ENCODE results near the gene CARNS1. TPM values are rescaled to one million over a fixed set of nuclear protein-coding genes. Genes with fewer than 3 reads are reported as not detected.

The CARNS1 gene
- total and polyA plus RNA-seq, 2 of the 13 experiments (the other 11 are each of a cell fraction or from before 2014, with no cell fraction given), result not detected

GRCh38 chr11:67367761-67368227 lies 47.7 kb upstream of the CARNS1 start (continued):
- TF ChIP-seq, protein P1, sequence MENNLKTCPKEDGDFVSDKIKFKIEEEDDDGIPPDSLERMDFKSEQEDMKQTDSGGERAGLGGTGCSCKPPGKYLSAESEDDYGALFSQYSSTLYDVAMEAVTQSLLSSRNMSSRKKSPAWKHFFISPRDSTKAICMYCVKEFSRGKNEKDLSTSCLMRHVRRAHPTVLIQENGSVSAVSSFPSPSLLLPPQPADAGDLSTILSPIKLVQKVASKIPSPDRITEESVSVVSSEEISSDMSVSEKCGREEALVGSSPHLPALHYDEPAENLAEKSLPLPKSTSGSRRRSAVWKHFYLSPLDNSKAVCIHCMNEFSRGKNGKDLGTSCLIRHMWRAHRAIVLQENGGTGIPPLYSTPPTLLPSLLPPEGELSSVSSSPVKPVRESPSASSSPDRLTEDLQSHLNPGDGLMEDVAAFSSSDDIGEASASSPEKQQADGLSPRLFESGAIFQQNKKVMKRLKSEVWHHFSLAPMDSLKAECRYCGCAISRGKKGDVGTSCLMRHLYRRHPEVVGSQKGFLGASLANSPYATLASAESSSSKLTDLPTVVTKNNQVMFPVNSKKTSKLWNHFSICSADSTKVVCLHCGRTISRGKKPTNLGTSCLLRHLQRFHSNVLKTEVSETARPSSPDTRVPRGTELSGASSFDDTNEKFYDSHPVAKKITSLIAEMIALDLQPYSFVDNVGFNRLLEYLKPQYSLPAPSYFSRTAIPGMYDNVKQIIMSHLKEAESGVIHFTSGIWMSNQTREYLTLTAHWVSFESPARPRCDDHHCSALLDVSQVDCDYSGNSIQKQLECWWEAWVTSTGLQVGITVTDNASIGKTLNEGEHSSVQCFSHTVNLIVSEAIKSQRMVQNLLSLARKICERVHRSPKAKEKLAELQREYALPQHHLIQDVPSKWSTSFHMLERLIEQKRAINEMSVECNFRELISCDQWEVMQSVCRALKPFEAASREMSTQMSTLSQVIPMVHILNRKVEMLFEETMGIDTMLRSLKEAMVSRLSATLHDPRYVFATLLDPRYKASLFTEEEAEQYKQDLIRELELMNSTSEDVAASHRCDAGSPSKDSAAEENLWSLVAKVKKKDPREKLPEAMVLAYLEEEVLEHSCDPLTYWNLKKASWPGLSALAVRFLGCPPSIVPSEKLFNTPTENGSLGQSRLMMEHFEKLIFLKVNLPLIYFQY (CRISPR knock-in tag; IDR thresholded peaks at IDR 0.05; ENCODE audit: borderline replicate concordance), result no peak
- no peak for TF ChIP-seq BRD4 (CRISPR knock-in tag; IDR thresholded peaks at IDR 0.05)
- no peak for TF ChIP-seq ELF3 (CRISPR knock-in tag; IDR thresholded peaks at IDR 0.05)
- no peak for TF ChIP-seq REPIN1 (CRISPR knock-in tag; IDR thresholded peaks at IDR 0.05; ENCODE audit: borderline replicate concordance, low read depth)
- TF ChIP-seq ZNF816 (CRISPR knock-in tag; IDR thresholded peaks at IDR 0.05; ENCODE audit: borderline replicate concordance), result no peak
- TF ChIP-seq ATAD3A (CRISPR knock-in tag; IDR thresholded peaks at IDR 0.05), result no peak

DNA sequence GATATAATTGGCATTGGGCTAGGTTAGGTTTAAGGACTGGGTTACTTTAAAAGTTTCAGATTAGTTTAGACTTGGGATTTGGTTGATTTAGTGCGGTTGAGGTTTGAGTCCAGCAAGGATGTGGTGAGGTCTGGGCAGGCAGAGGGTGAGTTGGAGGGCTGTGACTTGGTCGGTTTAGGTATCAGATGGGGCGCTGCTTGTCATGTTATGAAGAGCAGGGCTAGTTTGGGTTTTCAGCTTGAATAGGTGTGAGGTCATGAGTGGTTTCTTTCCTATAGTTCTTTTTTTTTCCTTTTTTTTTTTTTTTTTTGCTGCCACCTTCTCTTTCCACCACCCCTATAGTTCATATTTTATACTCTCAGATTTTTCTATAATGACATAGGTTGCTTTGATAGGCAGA lies 46.9 kb upstream of the CARNS1 start:
- in situ Hi-C loops (cut with HindIII; ENCODE audit: extremely low pct_ligation_motif_present, low pct_unique_long_range_greater_than_20kb) (no loop called here), intact Hi-C loops (cut with micrococcal nuclease; ENCODE audit: unreplicated experiment) (no loop called here)
- H3K27ac ChIP-seq (ENCODE audit: extremely low read length, insufficient read depth, low read length), result no peak overlapping the region
- DNase-seq (ENCODE audit: low spot score) (no peak), FAIRE-seq (no peak), ATAC-seq (no peak)
- H3K4me1 ChIP-seq (ENCODE audit: insufficient read depth, low read length), result peaks cover 14% of the 10 kb centered on the region
- 0 out of 5 replicates have a peak, but pooled peaks cover 0 to 3% of the 10 kb centered on the region in 2 experiments for H3K27me3 ChIP-seq (ENCODE audit: control insufficient read depth in 1 of 2, insufficient read depth in 2 of 2, low read length in 2 of 2)
- no peaks in the 10 kb centered on the region for H3K36me3 ChIP-seq (replicated peaks in 1 of 2; ENCODE audit: control insufficient read depth in 1 of 2, insufficient read depth in 2 of 2, low read length in 2 of 2)
- H3K79me2 ChIP-seq (ENCODE audit: insufficient read depth, low read length), result no peaks in the 10 kb centered on the region
- CTCF ChIA-PET (ENCODE audit: low intra/inter-chr PET ratio, low total read pairs), result interaction anchor here (0.6 kb wide), 1 partner anchor 12 kb away, joined by 3 read pairs; no protein-coding TSS in a partner anchor
- WGBS (ENCODE audit: low lambda C conversion rate), result 88% methylated on average over 3 of the region's 3 CpGs
- BruUV-seq (replicated peaks), result no TSS peak
- no peak overlapping the region for H2AFZ ChIP-seq (ENCODE audit: low read length)
- no peak overlapping the region for H3K4me2 ChIP-seq (ENCODE audit: low read depth, low read length)
- no peaks in the 10 kb centered on the region for H3K9me3 ChIP-seq (ENCODE audit: low read length)
- no peaks in the 10 kb centered on the region for H4K20me1 ChIP-seq (ENCODE audit: insufficient read depth, low read length)
- H3K4me3 ChIP-seq (replicated peaks in 1 of 3; ENCODE audit: insufficient read depth in 1 of 3, low read depth in 2 of 3, low read length in 3 of 3), result no peak overlapping the region
- POLR2A ChIA-PET, result interaction anchor here (18.5 kb wide), 1 partner anchor 15 kb away, joined by 365 read pairs; the partner anchor contains the start of gene POLD4
- H3K9ac ChIP-seq (ENCODE audit: insufficient read depth, low read depth, low read length), result no peak overlapping the region
- TF ChIP-seq, protein P2, sequence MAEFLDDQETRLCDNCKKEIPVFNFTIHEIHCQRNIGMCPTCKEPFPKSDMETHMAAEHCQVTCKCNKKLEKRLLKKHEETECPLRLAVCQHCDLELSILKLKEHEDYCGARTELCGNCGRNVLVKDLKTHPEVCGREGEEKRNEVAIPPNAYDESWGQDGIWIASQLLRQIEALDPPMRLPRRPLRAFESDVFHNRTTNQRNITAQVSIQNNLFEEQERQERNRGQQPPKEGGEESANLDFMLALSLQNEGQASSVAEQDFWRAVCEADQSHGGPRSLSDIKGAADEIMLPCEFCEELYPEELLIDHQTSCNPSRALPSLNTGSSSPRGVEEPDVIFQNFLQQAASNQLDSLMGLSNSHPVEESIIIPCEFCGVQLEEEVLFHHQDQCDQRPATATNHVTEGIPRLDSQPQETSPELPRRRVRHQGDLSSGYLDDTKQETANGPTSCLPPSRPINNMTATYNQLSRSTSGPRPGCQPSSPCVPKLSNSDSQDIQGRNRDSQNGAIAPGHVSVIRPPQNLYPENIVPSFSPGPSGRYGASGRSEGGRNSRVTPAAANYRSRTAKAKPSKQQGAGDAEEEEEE (CRISPR knock-in tag; IDR thresholded peaks at IDR 0.05; ENCODE audit: borderline replicate concordance), result no peak
- TF ChIP-seq REPIN1 (CRISPR knock-in tag; IDR thresholded peaks at IDR 0.05; ENCODE audit: borderline replicate concordance, low read depth) (no peak), ZNF335 (CRISPR knock-in tag; IDR thresholded peaks at IDR 0.05) (no peak), RBM22 (optimal IDR thresholded peaks at IDR 0.05; ENCODE audit: low read length) (no peak), RBAK (CRISPR knock-in tag; IDR thresholded peaks at IDR 0.05) (no peak), SRSF9 (IDR thresholded peaks at IDR 0.05; ENCODE audit: borderline replicate concordance, insufficient read depth, low read depth, low read length, poor library complexity, severe bottlenecking) (no peak), PHB2 (IDR thresholded peaks at IDR 0.05; ENCODE audit: partially characterized antibody) (no peak), PPARG (CRISPR knock-in tag; conservative IDR thresholded peaks at IDR 0.05) (no peak), RAD21 (CRISPR knock-in tag; IDR thresholded peaks at IDR 0.05) (no peak), ZNF772 (CRISPR knock-in tag; IDR thresholded peaks at IDR 0.05) (no peak), EP300 (IDR thresholded peaks at IDR 0.05; ENCODE audit: low read depth in 2 of 2, low read length in 2 of 2) (no peak), EP300 (CRISPR knock-in tag; IDR thresholded peaks at IDR 0.05; ENCODE audit: borderline replicate concordance) (no peak), ATAD3A (CRISPR knock-in tag; IDR thresholded peaks at IDR 0.05) (no peak), MAF1 (CRISPR knock-in tag; IDR thresholded peaks at IDR 0.05; ENCODE audit: borderline replicate concordance) (no peak), NBN (conservative IDR thresholded peaks at IDR 0.05) (no peak), SIX1 (CRISPR knock-in tag; IDR thresholded peaks at IDR 0.05; ENCODE audit: borderline replicate concordance) (no peak)
